Lower leg skin (tissue), 3 donors: ENCODE results near the gene UQCRFS1.

ENCODE experiments used
- CTCF ChIP-seq, 3 donors: fragments of 450-650 bp; IDR thresholded peaks; one replicate each; pipeline ENCODE4 v1.5.1; 2016; ENCODE audit warnings: antibody characterized with exemption in 3 of 3, mild to moderate bottlenecking in 3 of 3, moderate library complexity in 2 of 3
- POLR2A ChIP-seq, 2 donors: fragments of 450-650 bp; IDR thresholded peaks; one replicate each; pipeline ENCODE4 v1.6.1; 2016 to 2017; ENCODE audit warnings: antibody characterized with exemption in 2 of 2, mild to moderate bottlenecking in 1 of 2, moderate library complexity in 1 of 2

GRCh38 chr19:29262085-29262484, 49.1 kb upstream of the UQCRFS1 start:
- TF ChIP-seq CTCF (IDR thresholded peaks at IDR 0.05) (no peak), POLR2A (IDR thresholded peaks at IDR 0.05) (no peak)
